NK-92 (cell line): ENCODE results near the gene LTA.

Experiments used
- DNase-seq: peaks from one replicate; lab custom pipeline; 2025; ENCODE audit not compliant: unreplicated experiment; lab: John Stamatoyannopoulos, UW

Gene LTA, protein sequence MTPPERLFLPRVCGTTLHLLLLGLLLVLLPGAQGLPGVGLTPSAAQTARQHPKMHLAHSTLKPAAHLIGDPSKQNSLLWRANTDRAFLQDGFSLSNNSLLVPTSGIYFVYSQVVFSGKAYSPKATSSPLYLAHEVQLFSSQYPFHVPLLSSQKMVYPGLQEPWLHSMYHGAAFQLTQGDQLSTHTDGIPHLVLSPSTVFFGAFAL

DNA sequence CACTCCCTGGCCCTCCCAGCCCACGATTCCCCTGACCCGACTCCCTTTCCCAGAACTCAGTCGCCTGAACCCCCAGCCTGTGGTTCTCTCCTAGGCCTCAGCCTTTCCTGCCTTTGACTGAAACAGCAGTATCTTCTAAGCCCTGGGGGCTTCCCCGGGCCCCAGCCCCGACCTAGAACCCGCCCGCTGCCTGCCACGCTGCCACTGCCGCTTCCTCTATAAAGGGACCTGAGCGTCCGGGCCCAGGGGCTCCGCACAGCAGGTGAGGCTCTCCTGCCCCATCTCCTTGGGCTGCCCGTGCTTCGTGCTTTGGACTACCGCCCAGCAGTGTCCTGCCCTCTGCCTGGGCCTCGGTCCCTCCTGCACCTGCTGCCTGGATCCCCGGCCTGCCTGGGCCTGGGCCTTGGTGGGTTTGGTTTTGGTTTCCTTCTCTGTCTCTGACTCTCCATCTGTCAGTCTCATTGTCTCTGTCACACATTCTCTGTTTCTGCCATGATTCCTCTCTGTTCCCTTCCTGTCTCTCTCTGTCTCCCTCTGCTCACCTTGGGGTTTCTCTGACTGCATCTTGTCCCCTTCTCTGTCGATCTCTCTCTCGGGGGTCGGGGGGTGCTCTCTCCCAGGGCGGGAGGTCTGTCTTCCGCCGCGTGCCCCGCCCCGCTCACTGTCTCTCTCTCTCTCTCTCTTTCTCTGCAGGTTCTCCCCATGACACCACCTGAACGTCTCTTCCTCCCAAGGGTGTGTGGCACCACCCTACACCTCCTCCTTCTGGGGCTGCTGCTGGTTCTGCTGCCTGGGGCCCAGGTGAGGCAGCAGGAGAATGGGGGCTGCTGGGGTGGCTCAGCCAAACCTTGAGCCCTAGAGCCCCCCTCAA, at the start of gene LTA:
Gene LTA (plus strand): TSS at position 249 of the 871 bp plus-strand sequence. CDS start 454 bp downstream, at position 703.
- DNase-seq, result no peak

- DNase-seq, result no peak
These were observed 46.5 kb upstream of the LTA start for GRCh38 chr6:31525553-31525931.

DNA sequence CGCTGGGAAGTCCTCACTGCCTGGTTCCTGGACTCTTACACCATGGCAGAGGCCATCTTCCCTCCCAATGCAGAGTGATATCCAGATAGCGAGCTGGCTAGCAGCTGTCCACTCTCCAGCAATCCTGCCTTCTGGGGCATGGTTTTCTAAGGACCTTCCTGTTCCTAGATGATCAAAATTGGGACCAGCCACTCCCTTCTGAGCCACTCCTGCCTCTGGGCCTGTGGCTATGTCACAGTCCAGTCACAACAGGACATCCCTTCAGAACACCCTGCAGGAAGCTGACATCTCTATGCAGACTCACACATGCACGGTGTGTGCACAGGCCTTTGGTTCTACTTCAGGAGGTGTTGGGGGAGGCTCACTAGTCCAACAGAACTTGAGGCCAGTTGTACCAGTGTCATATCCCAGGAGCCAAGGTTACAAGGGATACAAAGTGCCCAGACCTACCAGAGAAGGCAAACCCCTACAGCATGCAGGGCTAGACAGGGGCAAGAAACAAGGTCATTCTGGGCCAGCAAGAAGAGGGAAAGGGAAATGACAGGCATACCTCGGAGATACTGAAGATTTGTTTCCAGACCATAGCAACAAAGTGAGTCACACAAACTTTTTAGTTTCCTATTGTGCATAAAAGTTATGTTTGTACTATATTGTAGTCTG, 46.0 kb upstream of the LTA start:
- DNase-seq, result no peak

DNA sequence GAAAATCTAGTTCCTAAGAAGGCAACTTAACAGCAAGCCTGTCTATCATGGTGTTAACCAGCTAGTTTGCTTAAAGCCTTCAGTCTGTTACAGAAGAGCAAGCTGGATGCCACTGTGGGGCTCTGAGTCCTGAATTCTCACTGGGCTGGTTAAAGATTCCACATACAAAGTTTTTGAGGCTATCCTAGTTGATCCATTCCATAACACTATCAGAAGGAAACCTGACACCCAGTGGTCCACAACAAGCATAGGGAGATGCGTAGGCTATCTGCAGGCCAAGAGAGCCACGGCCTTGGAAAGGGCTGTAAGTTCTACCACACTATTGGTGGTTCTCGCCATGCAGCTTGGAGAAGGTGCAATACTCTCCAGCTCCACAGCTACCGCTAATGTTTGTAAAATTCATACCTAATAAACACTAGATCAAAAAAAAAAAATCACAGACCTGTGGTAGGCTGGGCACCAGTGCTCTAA, 43.7 kb upstream of the LTA start:
- no peak for DNase-seq

DNA sequence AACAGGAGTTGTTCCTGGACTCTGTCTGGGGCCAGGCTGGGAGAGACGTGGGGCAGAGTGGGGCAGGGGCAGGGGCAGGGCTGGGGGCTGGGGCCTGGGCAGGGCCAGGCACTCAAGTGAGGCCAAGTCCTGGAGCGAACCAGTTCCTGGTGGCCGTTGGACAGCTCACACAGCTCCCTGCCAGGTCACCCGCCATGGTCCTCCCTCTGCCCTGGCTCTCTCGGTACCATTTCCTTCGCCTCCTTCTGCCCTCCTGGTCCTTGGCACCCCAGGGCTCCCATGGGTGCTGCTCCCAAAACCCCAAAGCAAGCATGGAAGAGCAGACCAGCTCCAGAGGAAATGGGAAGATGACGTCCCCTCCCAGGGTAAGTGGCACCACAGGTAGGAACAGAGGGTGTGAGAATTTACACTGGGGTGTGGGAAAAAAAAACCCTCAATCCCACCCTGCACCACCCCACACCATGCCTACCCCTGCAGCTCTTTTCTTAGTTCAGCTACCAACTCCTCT, 43.2 kb upstream of the LTA start, which contains the start of gene MCCD1:
Gene MCCD1 (plus strand): TSS at position 142 of the 508 bp plus-strand sequence. CDS start 53 bp downstream, at position 195.
- no peak for DNase-seq

GRCh38 chr6:31529329-31530150, 42.5 kb upstream of the LTA start:
- no peak for DNase-seq

DNA sequence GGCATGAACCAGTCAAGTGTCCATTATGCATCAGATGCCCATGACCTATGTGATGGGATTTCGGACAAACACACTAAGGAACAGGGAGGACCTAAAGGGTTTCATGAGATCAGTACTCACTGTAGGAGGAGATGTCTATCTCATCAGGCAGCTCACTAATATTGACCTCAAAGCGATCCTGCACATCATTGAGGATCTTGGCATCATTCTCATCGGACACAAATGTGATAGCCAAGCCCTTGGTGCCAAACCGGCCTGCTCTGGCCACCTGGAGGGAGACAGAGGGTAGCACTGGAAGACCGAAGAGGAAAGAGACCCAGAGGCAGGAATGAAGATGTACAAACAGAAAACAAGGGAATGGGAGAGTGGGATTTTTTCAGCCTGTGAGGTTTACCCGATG, 41.4 kb upstream of the LTA start:
- DNase-seq, result no peak

GRCh38 chr6:31531162-31531561, 40.9 kb upstream of the LTA start:
- DNase-seq, result no peak

GRCh38 chr6:31531771-31532643, 40.1 kb upstream of the LTA start:
- no peak for DNase-seq

- DNase-seq, result no peak
These were observed 39.2 kb upstream of the LTA start for GRCh38 chr6:31532644-31533454.

GRCh38 chr6:31533455-31533841, 38.6 kb upstream of the LTA start:
- no peak for DNase-seq

DNA sequence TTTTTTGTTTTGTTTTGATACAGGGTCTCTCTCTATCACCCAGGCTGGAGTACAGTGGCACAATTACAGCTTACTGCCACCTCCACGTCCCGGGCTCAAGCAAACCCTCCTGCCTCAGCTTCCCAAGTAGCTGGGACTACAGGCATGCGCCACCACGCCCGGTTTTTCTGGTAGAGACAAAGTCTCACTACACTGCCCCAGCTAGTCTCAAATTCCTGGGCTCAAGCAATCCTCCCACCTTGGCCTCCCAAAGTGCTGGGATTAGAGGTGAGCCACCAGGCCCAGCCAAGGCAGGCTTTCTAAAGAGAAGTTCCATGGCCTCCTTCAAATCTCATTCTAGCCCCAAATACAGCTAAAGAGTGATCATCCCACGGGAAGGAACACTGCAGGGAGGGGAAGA, 38.1 kb upstream of the LTA start:
- no peak for DNase-seq

DNA sequence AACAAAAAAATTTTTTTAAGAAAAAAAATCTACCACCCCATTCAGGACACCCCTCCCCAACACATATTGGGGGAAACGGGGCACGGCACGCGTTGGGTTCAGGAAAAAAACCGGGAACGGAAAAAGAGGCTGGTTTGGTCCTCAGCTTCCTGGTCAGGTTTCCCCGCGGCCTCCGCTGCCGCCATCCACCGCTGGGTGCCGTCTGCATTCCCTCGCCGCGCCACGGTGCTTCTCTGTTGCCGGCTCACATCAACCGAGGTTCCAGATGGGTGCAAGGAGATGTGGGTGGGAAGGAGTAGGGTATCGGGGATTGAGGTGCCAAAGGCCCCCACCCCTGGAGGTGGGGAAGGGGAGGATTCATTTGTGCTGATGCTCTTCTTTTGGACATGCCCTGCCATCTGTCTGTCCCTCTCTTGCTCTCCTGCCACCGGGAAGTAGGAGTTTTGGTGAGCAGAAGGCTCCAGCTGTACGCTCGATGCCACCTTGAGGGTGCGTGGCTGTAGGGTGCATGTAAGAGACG, 37.5 kb upstream of the LTA start:
- no peak for DNase-seq

DNA sequence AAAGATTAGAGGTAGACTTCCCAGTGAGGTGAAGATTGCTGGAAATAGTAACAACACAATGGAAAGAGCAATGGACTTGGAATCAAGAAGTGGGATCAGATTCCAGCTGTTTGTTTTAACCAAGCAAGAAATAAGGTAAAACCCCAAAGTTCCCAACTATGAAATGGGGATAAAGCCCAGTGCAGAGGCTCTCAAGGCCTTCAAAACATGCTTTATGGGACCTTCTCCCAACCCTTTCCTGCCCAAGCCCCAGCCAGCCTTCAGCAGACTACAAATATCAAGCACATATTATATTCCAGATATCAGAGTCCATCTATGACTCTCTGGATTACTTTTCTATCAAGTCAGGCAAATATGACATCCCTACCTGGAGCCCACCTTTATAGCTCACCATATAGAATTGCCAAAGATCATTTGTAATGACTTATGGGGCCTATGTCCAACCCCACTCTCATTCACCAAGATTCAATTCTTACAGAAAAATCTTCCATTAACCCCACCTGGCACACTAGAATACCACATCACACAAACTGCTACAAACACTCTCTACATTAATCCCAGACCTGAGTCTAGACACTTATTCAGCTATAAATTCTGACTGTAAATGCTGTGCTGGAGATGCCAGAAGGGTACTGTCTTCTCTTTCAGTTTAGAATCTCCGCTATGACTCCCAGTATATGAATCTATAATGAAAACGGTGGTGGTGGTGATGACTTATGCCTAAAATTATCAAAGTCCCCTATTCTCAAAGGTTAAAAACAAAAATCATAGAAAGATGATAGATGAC, 36.4 kb upstream of the LTA start:
- DNase-seq, result no peak

DNA sequence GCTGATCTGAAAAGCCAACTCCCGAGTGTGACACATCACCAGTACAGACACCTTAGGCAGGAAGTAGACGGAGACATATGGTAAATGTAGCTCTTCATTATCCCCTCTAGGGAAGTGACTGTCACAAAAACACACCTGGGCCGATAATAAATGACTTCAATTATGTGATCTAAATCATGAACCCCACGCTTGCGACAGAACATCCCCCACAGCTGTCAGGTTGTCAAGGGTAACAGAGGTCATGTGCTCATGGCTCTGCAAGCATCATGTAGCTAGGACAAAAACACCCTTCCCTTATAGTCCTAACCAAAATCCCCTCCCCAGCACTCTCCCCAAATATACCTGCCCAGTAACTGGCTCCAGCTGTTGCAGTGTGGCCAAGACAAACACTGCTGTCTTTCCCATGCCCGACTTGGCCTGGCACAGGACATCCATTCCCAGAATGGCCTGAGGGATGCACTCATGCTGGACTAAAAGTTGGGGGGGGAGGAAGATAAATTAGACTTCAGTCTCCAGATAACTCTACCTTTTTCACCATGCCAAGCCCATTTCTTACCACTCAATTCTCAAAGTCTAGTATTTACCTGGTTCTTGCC, 33.2 kb upstream of the LTA start:
- no peak for DNase-seq

GRCh38 chr6:31540640-31541039, 31.4 kb upstream of the LTA start:
- no peak for DNase-seq

DNA sequence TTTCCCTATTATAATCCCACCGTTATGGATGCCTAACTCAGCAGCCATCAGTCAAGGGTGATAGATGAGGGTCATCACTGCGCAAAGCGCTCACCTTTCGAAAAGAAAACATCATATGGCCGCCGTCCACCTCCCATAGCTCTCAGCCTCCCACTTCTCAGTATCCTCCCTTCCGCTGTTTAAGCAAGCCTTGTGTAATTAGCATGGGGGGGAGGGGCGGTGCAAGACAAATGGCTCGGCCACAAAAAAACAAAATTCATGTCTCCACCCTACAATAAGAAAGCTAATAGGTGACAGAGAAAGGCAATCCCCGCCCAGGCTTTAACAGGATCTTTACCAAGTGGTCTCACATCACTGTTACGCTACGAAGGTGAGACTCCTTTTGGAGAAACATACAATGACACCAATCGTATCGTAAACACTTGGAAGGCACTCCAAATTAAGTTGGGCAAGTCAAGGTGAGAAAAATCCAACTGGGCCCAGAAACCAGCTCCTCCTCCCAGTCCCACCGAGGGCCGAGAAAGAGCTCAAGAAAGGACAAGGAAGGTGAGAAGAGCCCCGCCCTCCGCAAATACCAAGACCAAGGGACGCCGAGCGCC, 30.9 kb upstream of the LTA start:
- DNase-seq, result no peak
